GM19463 (cell line): ENCODE measurements around the gene CFAP410.
"Not testable (repeated sequence)": the region's sequence is repeated elsewhere in the genome, so short reads cannot be mapped to it uniquely, and the experiment has no call there.

Experiments used
- ATAC-seq: cut with Tn5 transposase; IDR thresholded peaks from one replicate; pipeline ENCODE4 v1.9.1; 2021; ENCODE audit warnings: mild to moderate bottlenecking, moderate library complexity; ENCODE audit not compliant: unreplicated experiment

CFAP410 gene

DNA sequence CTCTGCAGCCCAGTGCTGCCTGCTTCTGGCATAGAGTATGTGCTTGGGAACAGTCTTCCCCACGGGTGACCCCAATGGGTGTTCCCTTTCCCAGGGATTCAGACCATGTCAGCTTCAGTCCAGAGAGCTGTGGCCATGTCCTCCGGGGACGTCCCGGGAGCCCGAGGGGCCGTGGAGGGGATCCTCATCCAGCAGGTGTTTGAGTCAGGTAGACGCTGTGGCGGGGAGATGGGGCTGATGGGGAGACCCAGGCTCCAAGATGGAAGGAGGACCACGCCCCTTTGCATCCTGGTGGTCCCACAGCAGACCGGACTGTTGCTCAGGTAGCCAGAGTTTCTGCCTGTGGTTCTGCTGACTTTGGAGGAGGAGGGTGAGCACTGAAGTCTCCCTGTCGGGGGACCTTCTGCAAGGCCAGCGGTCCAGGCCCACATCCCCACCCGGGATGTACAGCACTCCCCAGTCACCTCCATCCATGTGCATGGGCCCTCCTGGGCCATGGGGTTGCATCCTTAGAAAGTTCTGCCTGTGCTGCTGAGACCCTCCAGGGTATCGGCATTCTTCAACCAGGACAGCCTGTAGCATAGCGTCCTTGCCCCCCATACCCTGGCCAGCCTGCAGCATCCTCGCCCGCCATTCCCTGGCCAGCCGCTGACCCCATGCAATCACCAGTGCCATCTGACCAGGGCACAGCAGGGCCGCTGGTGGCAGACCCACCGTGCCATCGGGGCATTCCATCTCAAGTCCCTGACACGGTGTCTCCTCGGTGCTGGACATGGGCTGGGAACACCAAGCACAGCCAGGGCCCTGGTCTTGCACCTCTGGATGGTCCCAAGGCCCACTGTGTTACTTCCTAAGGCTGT lies 50.7 kb downstream of the CFAP410 start:
- ATAC-seq, result no peak

DNA sequence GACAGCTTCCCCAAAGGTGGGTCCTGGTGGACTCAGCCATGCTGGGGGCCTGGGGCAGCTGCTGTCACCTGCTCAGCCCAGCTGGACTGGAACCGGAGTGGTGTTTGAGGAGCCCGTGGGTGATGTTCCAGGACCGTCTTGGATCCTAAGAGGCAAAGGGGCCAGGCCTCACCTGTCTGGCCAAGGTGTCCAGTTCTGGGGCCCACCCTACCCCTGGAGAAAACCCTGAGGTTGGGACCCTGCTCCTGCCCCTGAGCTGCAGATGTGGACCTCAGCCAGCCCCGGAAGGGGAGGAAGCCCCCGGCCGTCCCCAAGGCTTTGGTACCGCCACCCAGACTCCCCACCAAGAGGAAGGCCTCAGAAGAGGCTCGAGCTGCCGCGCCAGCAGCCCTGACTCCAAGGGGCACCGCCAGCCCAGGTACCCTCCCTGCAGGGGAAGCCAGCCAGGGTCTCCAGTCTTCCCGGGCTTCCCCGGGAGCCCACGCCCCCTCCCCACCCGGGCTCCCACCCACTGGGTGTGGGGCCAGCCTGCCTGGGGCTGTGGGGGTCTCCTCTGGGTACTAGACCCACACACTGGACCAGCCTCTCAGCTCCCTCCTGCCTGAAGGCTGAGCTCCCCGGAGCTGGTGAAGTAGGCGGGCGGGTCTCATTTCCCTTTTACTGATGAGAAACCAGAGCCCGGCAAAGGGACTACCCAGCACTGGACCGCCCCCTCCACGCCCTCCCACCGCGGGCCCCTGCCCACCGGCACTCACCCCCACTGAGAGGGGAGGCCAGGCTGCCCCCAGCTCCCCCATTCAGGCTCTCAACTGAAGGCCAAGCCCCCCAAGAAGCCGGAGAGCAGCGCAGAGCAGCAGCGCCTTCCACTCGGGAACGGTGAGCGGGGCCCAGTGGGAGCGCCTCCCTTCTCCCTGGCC lies 52.2 kb downstream of the CFAP410 start:
- ATAC-seq, result no peak

DNA sequence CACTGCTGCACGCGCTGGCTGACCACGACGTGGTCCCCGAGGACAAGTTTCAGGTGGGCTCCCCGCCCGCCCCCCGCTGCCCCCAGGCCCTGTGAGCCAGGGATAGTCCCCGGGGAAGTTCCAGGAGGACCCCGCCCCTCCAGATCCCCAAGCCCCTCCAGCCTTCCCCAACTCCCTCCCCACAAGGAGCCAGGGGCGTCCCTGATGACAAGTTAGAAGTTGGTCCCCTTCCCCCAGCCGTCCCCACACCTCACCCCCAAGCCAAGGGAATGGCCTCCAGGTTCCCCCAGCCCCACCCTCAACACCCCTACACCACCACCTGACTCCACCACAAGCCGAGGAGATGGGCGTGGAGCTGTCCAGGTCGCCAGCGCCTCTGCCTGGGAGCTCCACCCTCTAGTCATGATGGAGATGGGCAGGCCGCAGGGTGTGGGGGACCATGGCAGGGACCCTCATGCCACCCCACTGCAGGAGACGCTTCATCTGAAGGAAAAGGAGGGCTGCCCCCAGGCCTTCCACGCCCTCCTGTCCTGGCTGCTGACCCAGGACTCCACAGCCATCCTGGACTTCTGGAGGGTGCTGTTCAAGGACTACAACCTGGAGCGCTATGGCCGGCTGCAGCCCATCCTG lies 53.0 kb downstream of the CFAP410 start:
- no peak for ATAC-seq

DNA sequence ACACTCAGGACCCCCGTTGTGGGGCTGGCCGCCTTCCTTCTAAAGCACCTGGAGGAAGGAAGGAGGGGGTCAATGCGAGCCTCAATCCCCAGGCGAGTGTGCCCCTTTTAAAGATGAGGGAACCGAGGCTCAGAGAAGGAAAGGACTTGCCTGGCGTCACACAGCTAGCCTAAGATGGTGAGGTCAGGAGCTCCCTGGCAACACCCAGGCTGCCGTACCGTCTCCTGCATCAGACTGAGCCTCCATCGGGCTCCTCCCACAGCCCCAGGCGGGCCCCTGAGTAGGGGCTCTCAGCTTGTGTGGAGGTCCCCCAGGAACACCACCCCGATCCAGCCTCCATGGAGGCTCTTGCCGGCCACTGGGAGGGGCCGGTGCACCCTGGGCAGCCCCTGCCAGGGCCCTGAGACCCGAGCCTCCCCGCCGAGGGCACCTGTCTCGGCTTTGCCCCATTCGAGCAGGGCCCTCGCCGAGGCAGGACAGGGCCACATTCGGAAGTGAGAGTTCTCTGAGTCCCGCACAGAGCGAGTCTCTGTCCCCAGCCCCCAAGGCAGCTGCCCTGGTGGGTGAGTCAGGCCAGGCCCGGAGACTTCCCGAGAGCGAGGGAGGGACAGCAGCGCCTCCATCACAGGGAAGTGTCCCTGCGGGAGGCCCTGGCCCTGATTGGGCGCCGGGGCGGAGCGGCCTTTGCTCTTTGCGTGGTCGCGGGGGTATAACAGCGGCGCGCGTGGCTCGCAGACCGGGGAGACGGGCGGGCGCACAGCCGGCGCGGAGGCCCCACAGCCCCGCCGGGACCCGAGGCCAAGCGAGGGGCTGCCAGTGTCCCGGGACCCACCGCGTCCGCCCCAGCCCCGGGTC lies 53.8 kb downstream of the CFAP410 start, which contains the start of gene AIRE:
AIRE (plus strand) TSS at position 739 of the 855 bp plus-strand sequence. CDS start 131 bp downstream, outside the sequence.
- ATAC-seq, result no peak

DNA sequence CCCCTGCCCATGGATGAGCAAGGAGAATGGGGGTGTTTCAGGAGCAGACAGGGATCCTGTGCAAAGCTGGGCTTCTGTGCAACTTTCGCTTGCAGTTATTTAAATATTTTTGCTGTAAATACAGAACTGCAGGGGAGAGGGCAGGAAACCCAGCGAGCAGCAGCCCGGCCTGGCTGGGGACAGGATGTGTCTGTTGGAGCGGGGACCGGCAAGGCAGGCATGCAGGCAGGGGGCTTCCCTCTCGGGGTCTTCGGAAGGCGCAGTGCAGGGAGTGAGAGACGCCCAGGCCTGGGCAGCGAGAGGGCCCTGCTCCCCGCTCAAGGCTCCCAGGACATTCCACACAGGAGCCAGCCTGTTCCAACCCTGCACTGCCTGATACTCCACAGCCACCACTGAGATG lies 55.2 kb downstream of the CFAP410 start:
- ATAC-seq, result no peak

DNA sequence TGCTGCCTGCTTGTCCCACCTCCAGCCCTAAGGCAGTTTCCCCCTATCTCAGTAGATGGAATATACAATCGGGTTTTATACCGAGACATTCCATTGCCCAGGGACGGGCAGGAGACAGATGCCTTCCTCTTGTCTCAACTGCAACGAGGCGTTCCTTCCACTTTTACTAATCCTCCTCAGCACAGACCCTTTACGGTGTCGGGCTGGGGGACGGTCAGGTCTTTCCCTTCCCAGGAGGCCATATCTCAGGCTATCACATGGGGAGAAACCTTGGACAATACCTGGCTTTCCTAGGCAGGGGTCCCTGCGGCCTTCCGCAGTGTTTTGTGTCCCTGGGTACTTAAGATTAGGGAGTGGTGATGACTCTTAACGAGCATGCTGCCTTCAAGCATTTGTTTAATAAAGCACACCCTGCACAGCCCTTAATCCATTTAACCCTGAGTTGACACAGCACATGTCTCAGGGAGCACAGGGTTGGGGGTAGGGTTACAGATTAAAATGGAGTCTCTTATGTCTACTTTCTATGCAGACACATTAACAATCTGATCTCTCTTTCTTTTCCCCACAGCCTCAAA lies 55.9 kb downstream of the CFAP410 start:
- not testable (repeated sequence) for ATAC-seq

DNA sequence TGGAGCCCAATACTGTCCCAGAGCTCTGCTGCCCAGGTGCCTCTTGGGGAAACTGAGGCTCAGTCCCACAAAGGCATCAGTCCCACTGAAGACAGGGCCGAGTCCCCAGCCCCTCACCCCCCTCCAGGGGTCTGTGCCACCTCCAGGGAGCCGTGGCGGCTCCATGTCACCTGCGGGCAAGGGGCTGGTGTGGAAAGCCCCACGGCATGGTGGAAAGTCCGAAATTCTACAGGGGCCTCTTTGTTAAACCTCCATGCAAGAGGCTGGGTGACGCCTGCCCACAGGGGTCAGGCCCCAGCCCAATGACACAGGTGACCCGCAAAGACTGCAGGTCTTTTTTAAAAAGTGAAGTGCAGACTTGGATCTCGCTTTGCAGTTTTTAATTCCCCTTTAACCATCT lies 56.8 kb downstream of the CFAP410 start:
- ATAC-seq, result no peak

DNA sequence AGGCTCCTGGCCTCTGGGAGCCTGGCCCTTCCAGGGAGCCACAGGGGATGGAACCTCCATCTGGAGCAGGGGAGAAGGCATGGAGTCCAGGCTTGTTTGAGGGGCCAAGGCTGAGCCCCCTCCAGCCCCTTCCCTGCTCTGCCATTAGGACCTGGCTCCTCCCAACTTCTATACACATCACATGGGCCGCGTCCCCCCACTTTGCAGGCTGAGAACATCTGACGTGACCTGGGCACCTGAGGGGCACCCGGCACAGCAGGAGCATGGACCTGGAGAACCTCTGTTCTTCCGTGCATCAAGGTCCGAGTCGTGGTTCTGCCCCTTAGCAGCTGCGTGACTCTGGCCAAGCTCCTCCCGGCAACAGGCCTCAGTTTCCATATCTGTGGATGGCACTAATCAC lies 57.4 kb downstream of the CFAP410 start:
- no peak for ATAC-seq

DNA sequence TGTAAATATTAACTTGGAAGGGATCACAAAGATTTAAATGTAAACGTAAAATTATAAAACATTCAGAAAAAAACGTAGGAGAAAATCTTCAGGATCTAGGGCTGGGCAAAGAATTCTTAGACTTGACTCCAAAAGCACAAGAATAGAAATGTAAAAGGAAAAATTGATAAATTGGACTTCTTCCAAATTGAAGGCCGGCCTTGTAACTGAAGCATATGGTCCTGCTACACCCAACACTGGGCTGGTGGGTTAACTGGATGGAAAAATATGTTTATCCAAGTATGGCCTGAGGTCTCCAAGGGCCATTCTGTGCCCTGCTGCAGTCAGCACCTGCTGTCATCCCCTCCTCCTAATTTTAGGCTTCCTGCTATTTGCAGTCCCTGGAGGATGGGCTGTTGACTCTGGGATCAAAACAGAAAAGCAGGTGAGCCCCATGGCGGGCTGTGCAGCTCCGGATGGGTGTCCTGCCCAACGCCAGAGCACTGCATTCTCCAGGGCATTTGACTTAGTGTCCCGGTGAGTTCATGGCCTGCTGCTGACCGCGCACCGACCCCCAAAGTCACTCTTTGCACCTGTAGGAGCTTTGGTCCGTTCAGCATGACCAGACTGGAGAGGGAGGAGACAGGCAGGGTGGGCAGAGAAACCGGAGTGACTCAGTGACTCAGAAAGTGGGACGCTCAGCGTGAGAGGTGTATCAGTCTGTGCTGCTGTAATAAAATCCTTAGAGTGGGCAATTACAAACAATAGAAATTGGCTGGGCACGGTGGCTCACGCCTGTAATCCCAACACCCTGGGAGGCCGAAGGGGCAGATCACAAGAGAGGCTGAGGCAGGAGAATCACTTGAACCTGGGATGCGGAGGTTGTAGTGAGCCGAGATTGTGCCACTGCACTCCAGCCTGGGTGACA lies 59.6 kb downstream of the CFAP410 start:
- ATAC-seq, result no peak
